Spleen (tissue), 11 donors: ENCODE measurements around the gene ETV6. TPM values are rescaled to one million over a fixed set of nuclear protein-coding genes. Genes with fewer than 3 reads are reported as not detected.
A peak's percentile ranks its signal among the peaks of the same experiment; 100 is the strongest.

Experiments
- DNase-seq: peaks from one replicate; pipeline ENCODE4 v3.0.0-alpha.2; 2020
- H3K27ac ChIP-seq, 8 donors: fragments of 200-600 bp; sonication (generic) in 7 of 8; 1 replicate in 4 of 8; 2 replicates in 4 of 8; pipeline versions ENCODE4 v1.5.0 to v1.8.0; 2016 to 2021; ENCODE audit warnings: inconsistent platforms in 4 of 8, mild to moderate bottlenecking in 4 of 8, moderate library complexity in 1 of 8
- H3K27me3 ChIP-seq, 7 donors: fragments of 200-600 bp; sonication (generic) in 6 of 7; replicated peaks in 1 of 7; 1 replicate in 4 of 7; 2 replicates in 3 of 7; pipeline versions ENCODE4 v1.5.0 to v1.8.0; 2016 to 2021; ENCODE audit warnings: inconsistent platforms in 3 of 7, mild to moderate bottlenecking in 1 of 7
- H3K36me3 ChIP-seq, 6 donors: fragments of 200-600 bp; sonication (generic) in 5 of 6; 1 replicate in 4 of 6; 2 replicates in 2 of 6; pipeline versions ENCODE4 v1.5.0 to v1.8.0; 2016 to 2021; ENCODE audit warnings: inconsistent platforms in 2 of 6
- H3K4me1 ChIP-seq, 6 donors: fragments of 200-600 bp; sonication (generic) in 5 of 6; 1 replicate in 3 of 6; 2 replicates in 3 of 6; pipeline versions ENCODE4 v1.5.0 to v1.8.0; 2016 to 2021; ENCODE audit warnings: inconsistent platforms in 3 of 6
- H3K4me3 ChIP-seq, 8 donors: fragments of 200-600 bp; sonication (generic) in 7 of 8; 1 replicate in 4 of 8; 2 replicates in 4 of 8; pipeline versions ENCODE4 v1.5.0 to v1.8.0; 2016 to 2021; ENCODE audit warnings: inconsistent platforms in 4 of 8, mild to moderate bottlenecking in 4 of 8, moderate library complexity in 2 of 8
- H3K9me3 ChIP-seq, 8 donors: fragments of 200-600 bp; sonication (generic) in 7 of 8; 1 replicate in 4 of 8; 2 replicates in 4 of 8; pipeline versions ENCODE4 v1.5.0 to v1.8.0; 2016 to 2021; ENCODE audit warnings: inconsistent platforms in 4 of 8
- POLR2A ChIP-seq, 3 donors: fragments of 450-650 bp; IDR thresholded peaks; one replicate each; pipeline ENCODE4 v1.5.1; 2017; ENCODE audit warnings: antibody characterized with exemption in 3 of 3, mild to moderate bottlenecking in 1 of 3
- POLR2AphosphoS5 ChIP-seq, 3 donors: sonication (generic); formaldehyde crosslinking; IDR thresholded peaks; one replicate each; pipeline ENCODE4 v1.5.1; 2017; ENCODE audit warnings: antibody characterized with exemption in 3 of 3
- WGBS, 5 donors: extraction: QIAGEN DNeasy Blood & Tissue Kit in 3 of 5; methylation state at CpG; one replicate each; pipeline versions ENCODE4 v1.1.5 to v1.1.7; 2013 to 2018; 5-methylcytosine and 5-hydroxymethylcytosine counted together
- intact Hi-C: fragments of 100-400 bp; cut with DNase I; formaldehyde crosslinking; loops from one replicate; pipeline ENCODE4 v1.15.0; 2023; ENCODE audit warnings: low total_unique reads
- polyA plus RNA-seq, 3 donors: library from polyadenylated mRNA; stranded (reverse); fragments of 200-250 nt; gene quantifications; one replicate each; pipeline ENCODE4 v1.2.1, GENCODE V29; 2013
- total RNA-seq, 7 donors: library from RNA; depleted of rRNA in 3 of 7; stranded (reverse); fragments of >200 nt in 3 of 7; fragmentation: NEBNext Ultra II Directional in 4 of 7; extraction: Animal tissue kit (Norgen Biotek cat#: 25700) in 4 of 7; gene quantifications; one replicate each; pipeline versions ENCODE4 v1.1.0 to v1.2.1, GENCODE V29; 2016 to 2021
- TF ChIP-seq, protein P1 (sequence below), 11 experiments: fragments of 200-600 bp in 7 of 11; fragments of 450-650 bp in 4 of 11; sonication (generic) in 4 of 11; IDR thresholded peaks in 8 of 11; conservative IDR thresholded peaks in 3 of 11; 1 replicate in 7 of 11; 2 replicates in 4 of 11; pipeline versions ENCODE4 v1.4.0 to v1.8.0; 2016 to 2021; ENCODE audit warnings: antibody characterized with exemption in 11 of 11, inconsistent platforms in 4 of 11, mild to moderate bottlenecking in 1 of 11
- donor health status: healthy with polysubstance abuse.
- donor health status: DM: no; HTN: no; CAD: no; lungs with moderate emphysema.
- donor health status: DM: no; HTN: no; CAD: no.
- donor health status: Bipolar disorder and iron deficiency.
- donor health status: healthy.
- donor health status: DM: no; HTN: no; CAD: no.
- donor health status: DM: yes; HTN: yes; CAD: no.

ETV6 gene
- total and polyA plus RNA-seq, 10 donors = 7.2 to 116 (median 57.8) TPM

- no peak for DNase-seq
- Histone ChIP-seq H3K36me3 (peaks cover 0 to 9% (median 0%) of the 10 kb centered on the region in 6 donors), H3K4me1 (peaks cover 4 to 89% (median 50%) of the 10 kb centered on the region in 6 donors), H3K27me3 (no peaks in the 10 kb centered on the region), H3K9me3 (no peaks in the 10 kb centered on the region), H3K27ac (no peak overlapping the region), H3K4me3 (no peak overlapping the region)
- intact Hi-C loops = no loop called here
- no peak for TF ChIP-seq POLR2AphosphoS5 (IDR thresholded peaks at IDR 0.05)
- peak in 1 of 3 donors; percentile 15 for TF ChIP-seq POLR2A (IDR thresholded peaks at IDR 0.05)
- WGBS, 5 donors = 71 to 84% (median 80%) methylated on average over 3 of the region's 3 CpGs
Observed at GRCh38 chr12:11782914-11783420, 133.5 kb downstream of the ETV6 start.

DNA sequence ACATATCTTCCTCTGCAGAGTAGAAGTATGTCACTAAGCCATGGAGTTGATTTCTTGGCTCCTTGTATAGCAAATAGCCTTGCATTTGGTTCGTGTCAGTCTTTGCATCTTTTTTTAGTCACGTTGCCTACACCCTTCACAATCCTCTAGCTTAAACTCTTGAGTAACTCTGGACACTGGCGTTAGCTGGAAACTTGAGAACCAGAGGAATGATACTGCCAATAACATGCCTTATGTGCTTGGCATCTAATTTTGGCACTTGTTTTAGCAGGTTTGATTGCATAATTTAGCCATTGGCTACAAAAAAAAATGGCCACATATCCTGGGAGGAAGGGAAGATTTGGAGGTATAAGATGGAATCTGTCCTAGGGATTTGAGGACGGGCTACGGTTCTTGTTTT lies 136.2 kb downstream of the ETV6 start:
- DNase-seq = no peak
- no peak for TF ChIP-seq POLR2AphosphoS5 (IDR thresholded peaks at IDR 0.05)
- TF ChIP-seq, protein P1, sequence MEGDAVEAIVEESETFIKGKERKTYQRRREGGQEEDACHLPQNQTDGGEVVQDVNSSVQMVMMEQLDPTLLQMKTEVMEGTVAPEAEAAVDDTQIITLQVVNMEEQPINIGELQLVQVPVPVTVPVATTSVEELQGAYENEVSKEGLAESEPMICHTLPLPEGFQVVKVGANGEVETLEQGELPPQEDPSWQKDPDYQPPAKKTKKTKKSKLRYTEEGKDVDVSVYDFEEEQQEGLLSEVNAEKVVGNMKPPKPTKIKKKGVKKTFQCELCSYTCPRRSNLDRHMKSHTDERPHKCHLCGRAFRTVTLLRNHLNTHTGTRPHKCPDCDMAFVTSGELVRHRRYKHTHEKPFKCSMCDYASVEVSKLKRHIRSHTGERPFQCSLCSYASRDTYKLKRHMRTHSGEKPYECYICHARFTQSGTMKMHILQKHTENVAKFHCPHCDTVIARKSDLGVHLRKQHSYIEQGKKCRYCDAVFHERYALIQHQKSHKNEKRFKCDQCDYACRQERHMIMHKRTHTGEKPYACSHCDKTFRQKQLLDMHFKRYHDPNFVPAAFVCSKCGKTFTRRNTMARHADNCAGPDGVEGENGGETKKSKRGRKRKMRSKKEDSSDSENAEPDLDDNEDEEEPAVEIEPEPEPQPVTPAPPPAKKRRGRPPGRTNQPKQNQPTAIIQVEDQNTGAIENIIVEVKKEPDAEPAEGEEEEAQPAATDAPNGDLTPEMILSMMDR (IDR thresholded peaks at IDR 0.05 in 8 of 11, conservative IDR thresholded peaks at IDR 0.05 in 3 of 11) = no peak
- TF ChIP-seq POLR2A (IDR thresholded peaks at IDR 0.05) = no peak
- Histone ChIP-seq H3K27me3 (no peaks in the 10 kb centered on the region), H3K4me3 (no peak overlapping the region), H3K4me1 (peaks cover 0 to 87% (median 32%) of the 10 kb centered on the region in 6 donors), H3K9me3 (no peaks in the 10 kb centered on the region), H3K27ac (peak overlapping the region in 1 of 8 donors; percentile 4), H3K36me3 (peaks cover 0 to 6% (median 0%) of the 10 kb centered on the region in 6 donors)
- intact Hi-C loops = no loop called here
- WGBS, 5 donors = 68 to 87% (median 77%) methylated on average over 5 of the region's 5 CpGs

GRCh38 chr12:11786638-11787365 lies 137.3 kb downstream of the ETV6 start:
- Histone ChIP-seq H3K27ac (peak overlapping the region in 1 of 8 donors; percentile 11), H3K9me3 (no peaks in the 10 kb centered on the region), H3K4me1 (peaks cover 0 to 84% (median 28%) of the 10 kb centered on the region in 6 donors), H3K36me3 (peaks cover 0 to 9% (median 0%) of the 10 kb centered on the region in 6 donors), H3K27me3 (no peaks in the 10 kb centered on the region), H3K4me3 (no peak overlapping the region)
- 70 to 85% (median 80%) methylated on average over 5 of the region's 5 CpGs for WGBS, 5 donors
- TF ChIP-seq POLR2A (IDR thresholded peaks at IDR 0.05) (no peak), POLR2AphosphoS5 (IDR thresholded peaks at IDR 0.05) (no peak)
- TF ChIP-seq, protein P1 (IDR thresholded peaks at IDR 0.05 in 8 of 11, conservative IDR thresholded peaks at IDR 0.05 in 3 of 11) = no peak
- no peak for DNase-seq
- intact Hi-C loops = no loop called here

GRCh38 chr12:11787437-11787836 lies 138.0 kb downstream of the ETV6 start:
- H3K4me1 ChIP-seq = peaks cover 0 to 81% (median 27%) of the 10 kb centered on the region in 6 donors
- WGBS, 5 donors = 95 to 100% (median 97%) methylated on average over 1 of the region's 1 CpG
- no peaks in the 10 kb centered on the region for H3K9me3 ChIP-seq

More at GRCh38 chr12:11787437-11787836, 138.0 kb downstream of the ETV6 start:
- H3K4me3 ChIP-seq = no peak overlapping the region
- H3K27me3 ChIP-seq = no peaks in the 10 kb centered on the region
- no peak for TF ChIP-seq POLR2AphosphoS5 (IDR thresholded peaks at IDR 0.05)
- TF ChIP-seq, protein P1 (IDR thresholded peaks at IDR 0.05 in 8 of 11, conservative IDR thresholded peaks at IDR 0.05 in 3 of 11) = no peak
- no peak for TF ChIP-seq POLR2A (IDR thresholded peaks at IDR 0.05)
- intact Hi-C loops = no loop called here
- peaks cover 0 to 15% (median 0%) of the 10 kb centered on the region in 6 donors for H3K36me3 ChIP-seq
- no peak overlapping the region for H3K27ac ChIP-seq
- no peak for DNase-seq
